ENCODE data around the gene ITGA5.

The ITGA5 gene

DNA sequence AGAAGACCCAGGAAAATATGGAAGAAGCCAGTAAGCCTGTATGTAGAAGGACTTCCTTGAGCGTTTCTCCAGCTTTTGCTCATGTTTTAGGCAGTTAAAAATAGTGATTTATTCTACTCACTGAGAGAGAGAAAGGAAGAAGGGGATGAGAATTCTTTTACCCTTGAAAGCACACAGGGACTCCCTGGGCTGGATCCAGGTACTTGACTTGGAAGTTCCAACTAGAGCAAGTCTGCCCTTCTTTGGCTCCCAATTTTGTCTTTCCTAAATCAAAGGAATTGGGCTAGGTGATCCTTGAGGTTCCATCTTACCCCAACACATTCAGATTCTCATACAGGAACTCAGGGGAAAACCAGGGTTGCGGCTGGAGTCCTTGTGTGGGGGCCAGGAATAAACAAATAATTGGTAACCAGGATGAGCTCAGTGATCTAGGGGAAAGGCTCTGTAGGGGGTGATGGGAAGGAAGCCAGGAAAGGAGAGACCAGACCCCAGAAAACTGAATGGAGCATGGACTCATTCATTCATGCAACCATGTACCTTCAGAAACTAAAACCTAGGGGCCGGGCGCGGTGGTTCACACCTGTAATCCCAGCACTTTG, 11.5 kb upstream of the ITGA5 start:
- DNase-seq: no peak

DNA sequence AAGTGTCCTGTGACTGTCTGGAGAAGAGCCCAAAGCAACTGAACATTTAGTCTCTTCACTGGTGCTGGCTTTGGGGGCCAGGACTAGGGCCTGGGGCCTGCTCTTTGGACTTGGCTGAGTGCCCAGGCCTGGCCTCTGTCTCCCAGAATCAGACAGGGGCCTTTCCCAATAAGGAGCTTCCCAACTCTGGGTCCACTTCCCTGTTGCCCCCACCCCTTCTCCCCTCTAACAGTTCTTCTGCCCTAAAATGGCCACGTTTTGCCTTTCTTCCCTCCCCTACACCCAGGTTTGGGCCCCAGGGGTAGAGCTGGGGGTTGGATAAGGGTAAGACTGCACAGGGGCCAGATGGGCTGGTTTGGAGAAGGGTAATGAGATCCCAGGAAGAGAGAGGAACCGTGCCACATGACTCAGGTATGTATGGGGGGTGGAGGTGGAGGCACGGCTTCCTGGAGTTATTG, 10.0 kb upstream of the ITGA5 start:
- DNase-seq: no peak

DNA sequence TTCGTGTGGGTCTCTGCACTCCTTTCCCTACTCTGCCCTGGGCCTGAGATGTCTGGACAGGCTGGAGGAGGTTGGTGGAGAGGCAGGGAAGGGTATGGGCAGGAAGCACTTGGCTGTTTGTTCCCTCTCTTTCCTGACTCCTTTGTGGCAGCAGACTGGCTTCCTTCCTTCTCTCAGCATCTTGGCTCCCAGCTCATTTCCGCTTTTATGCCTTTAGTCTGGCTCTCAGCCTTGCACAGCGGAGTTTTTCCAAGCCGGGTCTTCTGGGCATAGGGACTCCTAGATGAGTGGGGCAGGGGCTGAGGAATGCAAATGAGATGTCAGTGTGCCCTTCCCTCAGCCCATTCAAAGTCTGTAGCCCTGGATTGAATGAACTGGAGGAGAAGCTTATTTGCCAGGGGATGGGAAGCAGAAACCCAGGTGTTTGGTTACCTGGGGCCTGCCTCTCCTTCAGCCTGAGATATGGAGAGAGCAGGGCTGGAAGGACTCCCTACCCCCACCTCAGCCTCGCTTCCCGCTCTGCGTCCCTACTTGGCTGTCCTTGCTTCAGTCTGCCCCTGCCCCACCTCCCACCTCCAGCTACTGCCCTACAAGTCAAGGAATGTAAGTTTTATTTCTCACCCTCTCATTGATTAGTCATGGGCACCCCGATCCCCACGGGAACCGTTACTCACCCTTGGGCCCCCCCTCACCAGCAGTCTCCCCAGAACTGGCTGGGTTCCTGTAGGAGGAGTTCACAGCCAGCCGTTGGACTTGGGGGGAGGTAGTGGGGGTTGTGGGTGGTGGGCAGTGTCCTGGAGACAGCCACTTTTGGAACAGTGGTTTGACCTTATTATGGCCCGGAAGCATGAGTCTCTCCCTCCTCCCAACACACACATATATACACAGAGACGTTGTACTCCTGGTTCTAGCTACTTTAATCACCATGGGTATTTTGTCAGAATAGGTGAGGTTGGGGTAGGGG, 9.3 kb upstream of the ITGA5 start:
- DNase-seq: no peak

DNA sequence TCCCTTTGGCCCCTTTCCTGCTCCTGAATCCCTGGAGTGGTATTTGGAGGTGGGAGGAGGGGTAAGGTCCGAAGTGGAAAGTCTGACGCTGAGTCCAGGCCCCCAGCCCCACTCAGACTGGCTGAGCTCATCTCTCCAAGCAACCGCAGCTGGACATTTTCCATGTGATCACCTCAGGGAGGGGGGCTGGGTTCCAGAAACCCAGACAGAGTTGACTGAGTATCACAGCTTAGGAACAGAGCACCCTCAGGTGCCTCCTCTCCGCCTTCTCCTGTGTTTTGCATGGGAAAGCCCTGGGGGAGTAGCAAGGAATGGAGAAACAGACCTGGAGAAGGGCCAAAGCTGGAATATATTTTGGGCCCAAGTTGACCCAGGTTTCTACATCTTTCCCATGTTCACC, 8.0 kb upstream of the ITGA5 start:
- no peak for DNase-seq

DNA sequence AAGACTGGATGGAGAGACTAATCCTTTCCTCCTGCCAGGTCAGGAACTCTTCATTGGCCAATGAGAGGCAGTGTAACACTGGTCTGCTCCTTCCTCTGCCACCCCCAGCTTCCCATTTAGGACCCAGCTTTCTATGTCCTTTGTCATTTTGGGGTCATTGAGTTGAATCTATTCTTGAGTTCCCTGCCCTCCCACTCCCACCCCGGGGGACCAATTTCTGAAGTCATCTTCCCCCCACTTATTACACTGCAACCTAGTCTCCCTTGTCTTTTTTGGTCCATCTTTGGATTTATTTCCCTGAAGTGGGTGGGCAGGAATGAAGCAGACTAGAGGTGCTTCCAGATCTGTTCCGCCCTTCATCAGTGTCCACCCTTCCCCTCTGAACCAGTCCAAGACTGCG, 7.6 kb upstream of the ITGA5 start:
- DNase-seq: no peak

DNA sequence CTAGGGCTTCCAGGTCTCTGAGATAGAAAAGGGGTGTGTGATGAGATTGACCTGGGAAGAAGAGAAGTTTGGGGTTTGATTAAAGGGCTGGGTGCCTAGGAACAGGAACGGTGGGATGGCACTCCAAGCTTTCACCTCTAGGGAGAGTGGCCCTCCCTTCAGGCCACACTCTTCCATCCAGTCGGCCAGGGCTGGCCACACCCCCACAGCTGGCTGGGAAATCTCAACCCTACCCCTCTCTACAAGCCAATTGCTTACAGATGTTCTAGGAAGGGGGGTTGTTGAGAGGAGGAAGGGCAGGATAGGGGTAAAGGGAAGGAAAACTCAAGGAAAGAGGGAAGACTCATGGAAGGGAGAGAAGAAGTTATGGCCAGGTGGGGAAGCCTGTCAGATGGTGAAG, 6.6 kb upstream of the ITGA5 start:
- no peak for DNase-seq

DNA sequence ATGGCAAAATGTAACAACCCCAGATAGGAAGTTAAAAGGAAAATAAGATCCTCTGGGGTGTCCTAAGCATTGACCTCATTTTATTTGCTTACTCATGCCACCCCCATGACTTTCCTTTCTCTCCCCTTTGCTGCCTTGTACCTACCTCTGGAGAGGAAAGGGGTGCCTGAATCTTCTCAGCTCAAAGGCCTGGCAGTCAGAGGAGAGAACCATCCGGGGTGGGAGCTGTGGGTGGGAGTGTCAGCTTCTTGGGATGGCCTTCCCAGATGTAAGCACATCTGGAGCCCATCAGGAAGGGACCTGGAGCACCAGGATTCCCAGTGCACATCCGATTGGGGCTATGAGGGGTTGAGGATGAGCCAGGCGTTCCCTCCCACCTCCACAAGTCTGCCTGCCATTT, 5.2 kb upstream of the ITGA5 start:
- no peak for DNase-seq

DNA sequence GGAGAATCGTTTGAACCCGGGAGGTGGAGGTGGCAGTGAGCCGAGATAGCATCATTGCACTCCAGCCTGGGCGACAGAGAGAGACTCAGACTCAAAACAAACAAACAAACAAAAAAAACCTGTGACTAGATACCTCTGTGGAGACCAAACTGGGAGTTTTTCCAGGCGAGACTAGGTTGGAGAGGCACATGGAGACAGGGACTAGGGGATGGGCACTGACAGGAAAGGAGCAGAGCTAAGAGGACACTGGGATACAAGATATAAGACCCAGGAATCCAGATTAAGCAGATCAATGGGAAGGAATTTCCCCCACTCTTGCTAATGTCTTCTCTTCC, 4.7 kb upstream of the ITGA5 start:
- DNase-seq: no peak

DNA sequence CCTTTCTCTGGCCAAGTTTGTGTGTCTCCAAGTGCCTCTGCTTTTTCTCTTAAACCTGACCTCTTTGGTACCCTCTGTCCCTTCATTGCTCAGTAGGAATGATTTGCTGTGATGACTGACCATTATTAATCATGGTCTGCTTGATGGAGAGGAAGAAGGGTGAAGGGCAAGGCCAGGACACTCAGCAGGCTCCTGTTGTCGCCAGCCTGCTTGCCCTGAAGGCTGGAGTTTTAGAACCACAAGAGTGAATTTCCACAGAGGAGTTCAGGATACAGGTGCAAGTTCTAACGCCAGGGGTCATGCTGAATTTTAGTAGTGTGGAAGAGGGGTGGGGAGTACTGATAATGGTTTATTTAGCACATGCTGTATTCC, 2.8 kb upstream of the ITGA5 start:
- no peak for DNase-seq

DNA sequence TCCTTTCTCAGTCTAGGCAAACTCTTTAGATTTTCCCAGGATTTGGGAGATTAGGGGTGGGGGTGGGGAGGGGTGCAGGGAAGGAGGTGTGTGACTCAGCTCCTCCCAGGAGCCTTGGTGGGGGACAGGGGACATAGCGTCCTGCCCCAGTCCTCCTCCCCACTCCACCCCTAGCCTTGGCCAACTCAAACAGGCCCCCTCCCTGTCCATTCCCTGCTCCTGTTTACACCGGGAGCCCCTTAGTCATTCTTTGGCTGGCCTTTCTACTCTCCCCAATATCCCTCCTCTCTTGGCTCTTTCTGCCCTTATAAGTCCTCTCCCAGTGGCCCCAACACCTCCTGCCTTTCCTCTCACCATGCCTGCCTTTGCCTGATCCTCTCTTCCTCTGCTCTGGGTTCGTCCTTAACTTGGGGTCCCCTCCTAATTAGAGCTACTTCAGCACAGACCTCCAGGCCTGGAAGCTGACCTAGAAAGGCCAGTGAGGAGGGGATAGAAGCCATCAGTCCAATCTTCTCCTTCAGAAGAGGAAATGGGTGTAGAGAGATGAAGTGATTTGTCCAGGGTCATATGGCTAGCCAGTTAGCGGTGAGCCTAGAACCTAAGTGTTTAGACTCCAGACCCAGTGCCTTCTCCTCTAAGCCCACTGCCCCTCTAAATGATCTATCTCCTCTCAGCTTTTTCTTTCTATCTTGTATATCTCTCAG, 2.3 kb upstream of the ITGA5 start:
- DNase-seq: no peak

DNA sequence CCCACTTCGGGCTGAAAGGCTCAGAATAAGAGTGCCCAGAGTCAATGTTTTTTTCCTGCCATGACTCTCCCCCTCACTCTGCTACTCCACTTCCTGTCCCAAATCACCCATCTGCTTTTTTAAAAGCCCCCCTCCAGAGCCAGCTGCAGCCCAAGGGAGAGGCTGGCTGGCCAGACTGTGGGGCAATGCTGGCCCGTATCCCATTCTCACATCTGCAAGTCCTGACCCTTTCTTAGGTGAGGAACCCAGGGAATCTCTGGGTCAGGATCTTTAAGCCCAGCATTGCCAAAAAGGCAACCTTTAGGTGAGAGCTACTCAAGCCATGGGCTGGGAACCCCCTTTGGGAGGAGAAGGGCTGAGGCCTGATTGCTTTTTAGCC, 1.7 kb upstream of the ITGA5 start:
- DNase-seq: no peak

DNA sequence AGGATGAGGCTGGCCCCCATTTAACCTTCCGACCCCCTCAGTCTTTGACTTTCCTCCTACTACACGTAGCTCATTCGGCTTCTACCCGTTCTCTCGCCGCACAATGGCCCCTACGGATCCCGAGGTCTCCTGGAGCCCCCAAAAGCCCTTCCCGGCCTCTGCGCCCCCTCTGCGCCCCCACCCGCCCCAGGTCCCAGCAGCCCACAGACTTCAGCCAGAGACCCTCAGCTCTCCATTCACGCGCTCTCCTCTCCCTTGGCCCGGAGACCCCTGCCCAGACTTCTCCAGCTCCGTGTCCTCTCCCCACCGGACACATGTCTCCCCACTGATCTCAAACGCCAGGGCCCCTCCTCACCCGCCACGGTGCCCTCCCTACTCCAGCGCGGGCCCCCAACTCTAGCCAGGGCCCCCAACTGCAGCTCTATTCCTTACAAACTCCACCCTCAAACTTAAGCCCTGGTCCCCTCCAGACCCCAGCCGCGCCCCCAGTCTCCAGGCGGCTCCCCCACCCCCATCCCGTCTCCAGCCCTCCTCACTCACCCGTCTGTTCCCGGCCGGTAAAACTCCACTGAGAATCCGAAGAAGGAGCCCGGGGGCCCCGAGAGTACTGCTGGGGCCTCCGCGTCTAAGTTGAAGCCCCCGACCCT, 502 bp downstream of the ITGA5 start:
- no peak for DNase-seq

DNA sequence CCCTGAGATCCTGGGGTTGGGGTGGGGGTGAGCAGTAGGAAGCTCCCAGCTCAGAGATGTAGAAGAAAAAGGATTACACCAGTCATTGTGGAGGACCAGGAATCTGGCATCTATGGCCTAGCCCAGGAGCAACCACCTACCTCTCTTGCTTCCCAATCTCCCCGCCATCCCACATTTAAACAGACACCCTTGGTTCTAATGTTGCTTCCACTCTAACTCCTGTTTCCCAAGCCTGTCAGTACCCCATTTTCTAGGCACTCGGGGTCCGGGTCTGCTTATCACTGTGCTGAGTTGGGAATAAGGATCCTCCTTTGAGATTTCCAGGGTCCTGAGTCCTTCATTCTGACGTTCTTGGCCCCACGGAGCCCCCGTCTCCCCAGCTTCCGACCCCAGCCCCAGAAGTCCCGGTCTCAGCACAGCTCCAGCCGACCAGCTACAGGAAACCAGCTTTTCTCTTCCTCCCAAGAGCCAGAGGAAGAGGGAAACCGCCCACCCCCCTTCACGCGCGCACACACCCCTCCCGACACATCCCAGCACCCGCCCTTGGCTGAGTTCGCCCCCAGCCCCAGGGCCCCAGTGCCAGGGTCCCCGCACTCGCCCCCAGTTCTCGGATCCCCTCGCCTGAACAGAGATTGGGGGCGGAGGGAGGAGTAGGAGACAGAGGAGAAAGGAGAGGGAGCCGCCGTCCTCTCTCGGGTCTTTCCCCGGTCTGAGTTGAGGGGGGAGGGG, 1.2 kb downstream of the ITGA5 start:
- DNase-seq: no peak

DNA sequence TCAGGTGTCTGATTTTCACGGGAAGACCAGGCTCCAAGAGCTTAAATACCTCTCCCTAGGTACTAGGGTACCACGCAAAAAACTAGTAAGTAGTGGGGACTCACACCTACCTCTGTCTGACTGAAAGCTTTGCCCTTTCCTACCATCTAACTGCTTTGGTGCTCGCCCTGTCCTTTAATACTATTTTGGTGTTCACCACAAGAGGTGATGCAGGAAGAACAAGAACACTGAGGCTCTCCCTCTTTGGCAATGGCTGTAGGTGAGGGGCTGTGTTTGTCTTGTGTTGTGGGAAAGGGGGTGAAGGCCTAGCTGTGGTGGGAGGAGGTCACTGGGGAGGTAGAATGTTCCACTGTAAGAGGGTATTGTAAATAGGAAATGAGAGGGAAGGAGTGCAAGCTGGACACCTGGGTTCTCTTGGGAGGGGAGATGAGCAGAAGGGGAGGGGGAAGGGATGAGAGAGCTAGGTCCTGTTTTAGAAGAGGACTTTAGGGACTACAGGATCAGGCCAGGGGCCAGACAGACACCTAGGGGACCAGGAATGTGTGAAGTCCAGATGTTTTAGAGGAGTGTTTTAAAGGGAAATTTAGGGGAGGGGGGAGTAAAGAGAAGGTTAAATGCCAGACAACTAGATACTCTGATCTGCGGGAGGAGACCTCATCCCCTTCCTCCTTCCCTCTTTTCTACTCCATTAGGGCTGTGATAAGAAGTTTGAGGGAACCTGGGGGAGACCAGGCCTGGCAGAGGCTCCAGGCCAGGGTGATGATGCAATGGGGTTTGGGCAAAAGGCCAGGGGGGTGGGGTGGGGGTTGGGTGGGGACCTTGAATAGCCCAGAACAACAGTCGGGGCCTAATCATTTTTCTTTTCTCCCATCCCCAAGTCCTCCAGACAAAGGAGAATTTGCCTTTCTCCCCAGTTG, 2.1 kb downstream of the ITGA5 start:
- DNase-seq: no peak

DNA sequence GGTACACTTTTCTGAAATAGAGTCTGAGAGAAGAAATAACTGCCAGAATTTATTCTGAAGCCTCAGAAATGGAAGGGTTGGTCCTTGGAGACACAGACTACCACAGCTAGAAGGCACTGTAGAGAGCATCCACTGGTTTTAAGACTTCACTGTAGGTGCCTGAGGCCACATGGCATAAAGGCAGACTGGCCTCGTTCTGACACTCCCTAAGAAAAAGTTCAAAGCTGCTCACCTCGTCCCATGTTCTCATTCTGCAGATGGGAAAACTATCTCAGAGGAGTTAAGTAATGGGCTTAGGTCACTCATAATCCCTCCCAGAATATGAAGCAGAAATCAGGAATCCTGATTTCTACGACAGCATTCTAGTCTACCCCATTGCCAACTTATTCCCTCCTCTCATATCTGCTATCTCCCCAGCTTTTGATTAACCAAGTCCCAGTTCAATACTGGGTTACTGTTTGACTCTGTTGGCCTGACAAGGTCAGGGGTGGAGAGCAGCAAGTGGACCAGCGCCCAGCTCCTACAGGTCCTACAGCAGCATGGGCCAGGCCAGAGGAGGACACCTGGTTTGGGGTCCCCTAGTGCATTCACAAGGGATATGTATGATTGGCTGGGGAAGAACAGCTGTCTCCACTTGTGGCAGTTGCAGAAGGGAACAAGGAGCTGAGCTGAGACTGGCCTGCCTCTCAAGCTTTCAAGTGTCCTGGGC, 3.7 kb downstream of the ITGA5 start:
- no peak for DNase-seq

DNA sequence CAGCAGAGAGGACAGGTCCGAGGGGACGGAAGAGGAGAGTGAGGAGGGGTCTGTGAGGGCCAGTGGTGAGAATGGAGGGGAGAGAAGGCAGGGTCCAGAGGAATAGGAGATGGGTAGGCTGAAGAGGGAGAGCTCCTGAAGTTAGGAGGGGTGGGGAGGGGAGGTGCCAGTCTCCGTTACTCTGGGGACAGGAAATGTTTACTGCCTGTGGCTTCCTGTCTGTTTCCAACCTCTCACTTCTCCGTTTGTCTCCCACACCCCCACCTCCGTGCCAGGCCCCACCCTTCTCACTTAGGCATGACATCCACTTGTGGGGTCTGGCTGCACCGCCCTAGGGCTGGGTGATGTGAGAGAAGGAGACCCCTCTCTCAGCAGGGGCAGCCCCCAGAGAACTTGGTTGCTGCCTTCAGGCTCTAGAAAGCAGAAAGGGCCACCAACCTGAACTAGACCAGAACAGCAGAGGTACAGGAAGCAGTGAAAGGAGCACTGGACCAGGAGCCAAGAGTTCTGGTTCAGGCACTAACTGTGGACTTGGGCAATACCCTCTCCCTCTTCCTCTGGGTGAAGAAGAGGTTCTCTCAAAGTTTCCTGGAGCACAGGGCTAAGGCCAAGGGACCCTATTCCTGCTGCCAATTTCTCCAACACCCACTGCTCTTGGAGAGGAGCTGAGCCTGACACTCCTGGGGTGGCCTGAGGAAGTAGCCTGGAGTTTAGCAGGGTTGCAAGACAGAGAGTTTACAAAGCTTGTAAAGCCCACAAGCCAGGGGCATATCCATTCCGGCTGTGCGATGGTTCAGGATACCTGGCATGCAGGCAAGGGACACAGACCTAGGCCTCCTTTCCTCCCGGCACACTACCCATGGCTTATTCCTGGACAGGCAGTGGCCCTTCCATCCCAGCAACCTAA, 5.5 kb downstream of the ITGA5 start:
- DNase-seq: no peak

DNA sequence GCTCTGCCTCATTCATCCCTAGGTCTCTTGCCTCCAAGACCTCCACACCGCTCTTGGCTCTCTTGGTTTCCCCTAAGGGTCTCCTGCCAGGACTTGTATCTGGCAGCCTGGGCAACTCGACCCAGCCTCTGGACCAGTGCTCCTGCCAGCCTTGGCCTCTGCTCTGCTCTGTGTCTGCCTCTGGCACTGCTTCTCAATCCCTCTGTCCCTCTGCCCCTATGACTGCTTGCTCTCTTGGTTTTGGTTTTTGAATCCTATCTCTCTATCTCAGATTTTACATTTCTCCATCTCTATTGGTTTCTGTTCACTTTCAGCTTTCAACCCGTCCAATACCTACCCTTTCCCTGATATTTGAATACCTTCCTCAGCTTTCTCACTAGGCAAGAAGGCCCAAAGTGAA, 6.3 kb downstream of the ITGA5 start:
- DNase-seq: no peak

DNA sequence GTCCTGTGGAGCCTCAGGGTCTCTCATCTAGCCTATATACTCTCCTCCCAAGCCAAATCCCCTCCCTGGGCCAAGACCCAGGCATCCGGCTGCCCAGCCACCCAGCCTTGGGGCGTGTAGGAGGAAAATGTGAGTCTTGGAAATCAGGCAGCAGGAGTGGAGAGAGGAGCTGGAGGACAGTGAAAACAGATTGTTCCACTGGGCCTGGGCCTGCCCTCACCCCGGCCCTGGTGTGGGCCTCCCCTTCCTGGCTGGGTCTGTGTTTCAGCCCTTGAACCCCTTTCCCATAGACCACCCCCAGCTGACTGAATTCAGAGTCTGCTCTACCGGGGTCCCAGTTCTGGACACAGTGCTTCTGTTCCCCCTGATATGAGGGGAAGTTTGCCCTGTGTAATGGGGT, 6.7 kb downstream of the ITGA5 start:
- DNase-seq: no peak

DNA sequence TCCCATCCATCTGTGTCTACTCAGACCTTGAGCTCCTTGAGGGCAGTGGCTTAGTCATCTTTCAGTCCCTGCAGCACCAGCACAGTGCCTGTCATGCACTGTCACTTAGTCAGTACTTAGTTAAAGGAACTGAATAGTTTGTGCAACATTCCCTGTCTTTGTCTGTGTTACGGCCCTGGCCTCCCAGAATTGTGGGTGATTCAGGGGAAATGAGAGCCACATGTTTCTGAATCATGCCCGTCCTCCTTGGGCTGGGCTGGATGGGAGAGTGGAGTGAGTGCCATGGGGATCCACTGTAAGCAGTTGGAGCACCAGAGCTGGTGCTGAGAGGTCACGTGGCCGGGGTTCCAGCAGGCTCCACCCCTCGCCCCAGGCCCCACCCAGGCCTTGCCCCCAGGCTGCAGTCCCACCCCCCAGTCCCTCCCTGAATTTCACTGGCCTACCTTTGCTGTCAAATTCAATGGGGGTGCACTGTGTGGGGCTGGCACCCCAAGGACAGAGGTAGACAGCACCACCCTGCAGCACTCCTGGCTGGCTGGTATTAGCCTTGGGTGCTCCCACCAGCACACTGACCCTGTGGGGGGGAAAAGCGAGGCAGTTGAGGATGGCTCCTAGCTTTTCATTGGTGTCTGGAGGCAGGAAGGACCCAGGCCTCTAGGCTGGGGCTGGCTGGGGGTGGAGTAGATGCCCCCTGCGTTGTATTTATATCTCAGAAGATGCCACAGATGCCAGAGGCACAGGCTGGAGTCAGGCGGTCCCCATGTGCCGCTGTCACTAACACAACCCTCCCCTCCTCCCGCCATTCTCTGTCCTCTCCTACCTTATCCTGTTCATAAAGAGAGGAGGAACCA, 7.5 kb downstream of the ITGA5 start:
- no peak for DNase-seq

All from COR-L47 (cell line).